Stimulated activated CD8-positive, alpha-beta memory T cell treated with anti-CD3 and anti-CD28 coated beads, Interleukin-7, amount 100 ng/mL, for 4 hours (primary cell): Measurements from ENCODE around the gene UBN1.
"Not testable (repeated sequence)": the region's sequence is repeated elsewhere in the genome, so short reads cannot be mapped to it uniquely, and the experiment has no call there.

Experiments used
- DNase-seq, 2 donors: peaks; one replicate each; pipeline ENCODE4 v3.0.0-alpha.2; 2020; ENCODE audit warnings: low read depth in 2 of 2

Gene UBN1

DNA sequence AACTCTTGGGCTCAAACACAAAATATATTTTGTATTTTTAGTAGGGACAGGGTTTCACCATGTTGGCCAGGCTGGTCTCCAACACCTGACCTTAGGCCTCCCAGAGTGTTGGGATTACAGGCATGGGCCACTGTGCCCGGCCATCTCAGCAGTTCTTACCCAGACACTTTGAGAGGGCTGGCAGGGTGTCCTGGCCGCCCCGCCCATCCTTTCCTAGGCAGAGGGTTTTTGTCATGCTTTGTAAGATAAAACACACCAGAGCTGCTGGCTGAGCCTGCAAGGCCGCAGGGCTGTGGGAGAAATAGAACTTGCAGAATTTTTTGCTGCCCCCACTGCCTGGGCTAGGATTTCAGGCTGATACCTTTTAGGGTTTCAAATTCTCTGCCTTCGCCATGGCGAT, 80.9 kb downstream of the UBN1 start:
- DNase-seq: no peak

DNA sequence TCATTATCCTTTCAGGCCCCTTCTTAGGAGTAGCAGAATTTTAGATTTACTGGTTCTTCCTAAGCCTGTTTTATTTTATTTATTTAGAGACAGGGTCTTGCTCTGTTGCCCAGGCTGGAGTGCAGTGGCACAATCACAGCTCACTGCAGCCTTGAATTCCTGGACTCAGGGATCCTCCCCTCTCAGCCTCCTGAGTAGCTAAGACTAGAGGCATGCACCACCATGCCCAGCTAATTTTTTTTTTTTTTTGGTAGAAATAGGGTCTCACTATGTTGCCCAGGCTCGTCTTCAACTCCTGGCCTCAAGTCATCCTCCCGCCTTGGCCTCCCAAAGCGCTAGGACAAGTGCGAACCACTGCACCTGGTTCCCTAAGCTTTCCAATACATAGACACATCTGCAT, 82.3 kb downstream of the UBN1 start:
- DNase-seq: not testable (repeated sequence)

DNA sequence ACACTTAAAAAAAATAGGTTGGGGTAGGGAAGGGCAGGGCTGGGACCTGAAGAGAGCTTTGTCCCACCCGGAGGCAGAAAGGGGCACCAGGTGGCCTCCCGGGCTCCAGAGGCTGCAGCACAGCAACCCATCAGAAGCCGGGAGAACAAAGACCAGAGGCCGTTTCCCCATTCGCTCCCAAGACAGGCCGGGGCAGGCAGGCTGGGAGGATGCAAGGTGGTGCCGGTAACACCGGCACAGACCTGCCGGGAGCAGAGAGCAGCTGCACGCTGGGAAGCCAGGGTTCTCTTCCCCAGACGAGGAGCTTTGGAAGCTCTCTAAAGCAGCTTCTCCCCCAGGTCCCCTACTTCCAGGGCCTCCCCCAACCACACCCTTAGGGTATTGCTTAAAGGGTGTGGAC, 84.1 kb downstream of the UBN1 start:
- no peak for DNase-seq
